GM21423 (cell line): ENCODE results near the gene IL1RAPL2.
"Not testable (repeated sequence)": the region's sequence is repeated elsewhere in the genome, so short reads cannot be mapped to it uniquely, and the experiment has no call there.

Source experiments
- ATAC-seq: cut with Tn5 transposase; IDR thresholded peaks from one replicate; pipeline ENCODE4 v1.9.1; 2021; ENCODE audit warnings: mild to moderate bottlenecking, moderate library complexity; ENCODE audit not compliant: unreplicated experiment

Gene IL1RAPL2

DNA sequence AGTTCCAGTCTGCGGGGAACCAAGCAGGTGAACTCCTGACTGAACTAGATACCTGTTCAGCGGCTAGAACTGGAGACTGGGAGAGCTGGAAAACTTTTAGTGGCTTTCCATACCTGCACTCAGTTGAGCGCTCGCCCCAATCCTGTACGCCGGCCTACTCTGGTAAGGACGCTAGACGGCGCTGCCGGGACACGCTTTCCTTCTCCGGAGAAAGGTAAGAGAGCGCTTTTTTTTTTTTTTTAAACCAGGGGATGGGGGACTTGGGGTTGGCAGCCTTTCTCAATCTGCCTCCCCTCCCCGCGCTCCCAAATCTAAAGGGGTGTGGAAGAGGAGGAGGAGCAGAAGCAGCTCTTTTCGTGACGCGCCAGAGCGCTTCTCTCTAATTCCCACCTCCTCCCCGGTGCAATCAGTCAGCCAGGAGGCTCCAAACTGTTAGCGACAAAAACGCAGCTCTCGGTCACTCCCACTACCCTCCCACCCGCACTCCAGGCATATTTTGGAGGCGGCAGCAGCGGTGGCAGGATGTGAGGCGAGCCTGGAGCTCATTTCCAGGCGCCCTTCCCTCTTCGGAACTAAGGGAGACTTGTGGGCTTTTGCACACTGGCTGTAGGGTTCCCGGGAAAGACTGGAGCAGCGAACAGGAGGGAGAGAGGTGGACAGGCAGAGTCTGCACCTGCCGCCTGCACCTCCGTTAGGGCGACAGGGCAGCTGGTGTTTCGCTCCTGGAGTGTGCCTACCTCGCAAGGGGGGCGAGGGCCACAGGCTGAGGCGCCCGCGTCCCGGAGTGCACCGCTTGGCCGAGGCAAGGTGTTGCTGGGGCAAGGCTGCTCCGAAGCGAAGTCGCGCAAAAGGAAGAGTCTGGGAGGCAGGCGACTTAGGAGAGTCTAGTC, at the start of gene IL1RAPL2:
TSS of gene IL1RAPL2 (plus strand) at position 409 of the 890 bp plus-strand sequence.
- ATAC-seq, result no peak

DNA sequence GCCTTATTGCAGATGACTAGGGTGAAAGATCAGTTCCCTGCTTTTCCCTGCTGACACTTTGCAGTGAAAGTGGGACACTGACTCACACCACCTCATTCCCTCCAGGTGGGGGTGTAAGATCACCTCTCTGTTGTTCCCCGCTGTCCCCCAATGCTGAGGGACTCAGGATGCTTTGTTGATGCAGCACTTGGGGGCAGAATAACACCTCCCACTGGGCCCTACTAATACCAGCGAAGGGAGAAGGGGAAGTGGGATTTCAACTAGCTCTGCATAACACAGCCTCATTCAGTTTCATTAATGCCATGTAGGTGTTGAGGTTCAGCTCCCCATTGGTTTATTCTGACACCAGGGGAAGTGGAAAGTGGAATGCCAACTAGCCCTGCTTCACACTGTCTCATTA, 43.6 kb upstream of the IL1RAPL2 start:
- ATAC-seq, result no peak

DNA sequence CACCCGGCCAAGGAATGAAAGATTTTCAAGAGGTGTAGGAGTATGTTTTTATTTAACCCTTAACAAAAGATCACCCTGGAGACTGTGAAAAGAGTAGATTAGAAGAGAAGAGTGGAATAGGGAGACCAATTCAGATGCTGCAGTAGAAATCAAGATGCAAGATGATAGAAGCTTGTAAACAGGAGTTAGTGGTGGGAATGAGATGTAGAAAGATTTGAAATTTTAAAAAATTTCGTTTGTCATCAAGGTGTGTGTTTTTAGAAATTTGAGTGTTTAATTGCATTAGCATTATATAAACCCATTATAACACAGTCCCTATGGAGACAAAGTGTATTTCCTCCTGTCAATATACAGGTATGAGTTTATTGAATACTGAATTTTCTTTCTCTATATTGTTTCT, 42.1 kb upstream of the IL1RAPL2 start:
- no peak for ATAC-seq

- no peak for ATAC-seq
Measured at GRCh38 chrX:104539081-104539480, 26.9 kb upstream of the IL1RAPL2 start.

GRCh38 chrX:104542447-104542846, 23.6 kb upstream of the IL1RAPL2 start:
- ATAC-seq, result not testable (repeated sequence)

DNA sequence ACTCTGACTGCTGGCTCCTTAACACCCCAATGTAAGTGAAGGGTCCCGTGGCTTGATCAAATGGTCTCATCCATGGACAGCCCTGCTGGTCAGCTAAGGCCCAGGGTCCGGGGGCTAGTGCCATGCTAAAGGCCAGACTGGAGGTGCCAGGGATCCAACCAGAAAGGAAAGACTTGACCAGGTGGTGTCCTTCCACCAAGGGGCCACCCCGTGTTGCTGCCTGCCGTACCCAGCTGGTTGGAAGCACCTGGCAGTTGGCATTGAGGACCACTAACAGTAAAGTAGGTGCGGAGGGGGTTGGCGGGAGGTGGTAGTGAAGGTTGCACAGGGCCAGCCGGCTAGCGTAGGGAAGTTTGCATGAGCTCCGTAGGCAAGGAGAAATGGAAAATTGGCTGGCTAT, 1.7 kb upstream of the IL1RAPL2 start:
- no peak for ATAC-seq

GRCh38 chrX:104564921-104565703, 887 bp upstream of the IL1RAPL2 start:
- ATAC-seq, result no peak

- no peak for ATAC-seq
Measured at GRCh38 chrX:104566681-104567501, 892 bp downstream of the IL1RAPL2 start.

- ATAC-seq, result no peak
Measured at GRCh38 chrX:104567506-104567905, 1.5 kb downstream of the IL1RAPL2 start.

- ATAC-seq, result no peak
Measured at GRCh38 chrX:104568304-104568915, 2.4 kb downstream of the IL1RAPL2 start.

GRCh38 chrX:104618106-104618895, 52.3 kb downstream of the IL1RAPL2 start:
- no peak for ATAC-seq

- no peak for ATAC-seq
Measured at GRCh38 chrX:104621781-104622180, 55.8 kb downstream of the IL1RAPL2 start.

- no peak for ATAC-seq
Measured at GRCh38 chrX:104641176-104641575, 75.2 kb downstream of the IL1RAPL2 start.

- ATAC-seq, result no peak
Measured at GRCh38 chrX:104647084-104647483, 81.1 kb downstream of the IL1RAPL2 start.

DNA sequence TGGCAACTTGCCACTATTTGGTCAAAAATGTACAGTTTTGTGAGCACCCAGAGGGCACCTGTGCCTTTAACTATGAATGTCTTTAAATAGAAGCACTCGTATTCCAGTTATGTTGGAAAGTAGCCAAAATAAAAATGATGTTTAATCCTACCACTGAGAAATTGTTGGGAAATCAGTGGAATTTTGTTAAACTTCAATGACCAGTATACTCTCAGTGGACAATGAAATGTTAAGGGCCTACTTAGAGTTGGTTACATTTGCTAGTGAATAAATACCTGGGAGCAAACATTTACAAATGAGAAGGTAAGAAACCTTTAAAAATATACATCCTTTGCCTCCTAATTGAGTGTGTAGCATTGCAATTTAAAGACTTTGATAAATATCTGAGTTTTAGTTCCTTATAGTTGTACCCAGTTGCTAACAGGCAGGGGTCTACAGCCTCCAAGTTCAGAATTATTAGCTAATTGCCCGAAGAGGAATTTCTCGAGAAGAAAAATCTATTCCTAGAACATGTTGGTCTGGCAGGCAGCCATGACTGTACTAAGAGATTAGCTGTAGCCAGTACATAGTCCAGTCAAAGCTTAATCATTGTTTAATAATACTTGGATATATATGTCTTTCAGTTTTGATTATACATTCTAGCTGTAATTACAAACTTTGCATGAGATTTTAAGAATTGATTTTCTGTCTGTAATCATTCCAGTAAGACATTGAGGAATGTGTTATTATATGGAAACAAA, 93.2 kb downstream of the IL1RAPL2 start:
- ATAC-seq, result no peak

- no peak for ATAC-seq
Measured at GRCh38 chrX:104660092-104660491, 94.1 kb downstream of the IL1RAPL2 start.

DNA sequence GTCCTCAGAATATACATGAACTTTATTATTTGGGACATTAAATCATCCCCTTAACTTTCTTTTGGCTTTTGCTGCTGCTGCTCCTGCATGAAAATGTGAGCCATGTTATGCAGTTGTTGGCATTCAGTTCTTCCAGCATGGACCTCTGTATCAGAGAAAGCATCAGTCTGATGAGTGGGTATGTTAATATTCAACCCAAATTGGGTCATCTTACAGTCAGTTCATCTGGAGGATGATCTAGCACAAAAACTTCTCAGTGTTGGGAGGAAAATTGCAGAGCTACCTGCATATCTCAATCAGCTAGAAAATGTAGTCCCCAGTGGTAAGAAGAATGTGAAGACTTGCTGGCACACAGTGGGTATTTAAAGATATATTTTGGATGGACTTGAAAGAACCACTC, 96.7 kb downstream of the IL1RAPL2 start:
- ATAC-seq, result no peak

- ATAC-seq, result no peak
Measured at GRCh38 chrX:104665691-104666090, 99.7 kb downstream of the IL1RAPL2 start.

- no peak for ATAC-seq
Measured at GRCh38 chrX:104668550-104668949, 102.6 kb downstream of the IL1RAPL2 start.
